Spleen (tissue), 11 donors: ENCODE results near the gene EML6. TPM values are rescaled to one million over a fixed set of nuclear protein-coding genes. Genes with fewer than 3 reads are reported as not detected.

ENCODE experiments used
- DNase-seq: peaks from one replicate; pipeline ENCODE4 v3.0.0-alpha.2; 2020
- H3K27ac ChIP-seq, 8 donors: fragments of 200-600 bp; sonication (generic) in 7 of 8; 1 replicate in 4 of 8; 2 replicates in 4 of 8; pipeline versions ENCODE4 v1.5.0 to v1.8.0; 2016 to 2021; ENCODE audit warnings: inconsistent platforms in 4 of 8, mild to moderate bottlenecking in 4 of 8, moderate library complexity in 1 of 8
- H3K27me3 ChIP-seq, 7 donors: fragments of 200-600 bp; sonication (generic) in 6 of 7; replicated peaks in 1 of 7; 1 replicate in 4 of 7; 2 replicates in 3 of 7; pipeline versions ENCODE4 v1.5.0 to v1.8.0; 2016 to 2021; ENCODE audit warnings: inconsistent platforms in 3 of 7, mild to moderate bottlenecking in 1 of 7
- H3K36me3 ChIP-seq, 6 donors: fragments of 200-600 bp; sonication (generic) in 5 of 6; 1 replicate in 4 of 6; 2 replicates in 2 of 6; pipeline versions ENCODE4 v1.5.0 to v1.8.0; 2016 to 2021; ENCODE audit warnings: inconsistent platforms in 2 of 6
- H3K4me1 ChIP-seq, 6 donors: fragments of 200-600 bp; sonication (generic) in 5 of 6; 1 replicate in 3 of 6; 2 replicates in 3 of 6; pipeline versions ENCODE4 v1.5.0 to v1.8.0; 2016 to 2021; ENCODE audit warnings: inconsistent platforms in 3 of 6
- H3K4me3 ChIP-seq, 8 donors: fragments of 200-600 bp; sonication (generic) in 7 of 8; 1 replicate in 4 of 8; 2 replicates in 4 of 8; pipeline versions ENCODE4 v1.5.0 to v1.8.0; 2016 to 2021; ENCODE audit warnings: inconsistent platforms in 4 of 8, mild to moderate bottlenecking in 4 of 8, moderate library complexity in 2 of 8
- H3K9me3 ChIP-seq, 8 donors: fragments of 200-600 bp; sonication (generic) in 7 of 8; 1 replicate in 4 of 8; 2 replicates in 4 of 8; pipeline versions ENCODE4 v1.5.0 to v1.8.0; 2016 to 2021; ENCODE audit warnings: inconsistent platforms in 4 of 8
- POLR2A ChIP-seq, 3 donors: fragments of 450-650 bp; IDR thresholded peaks; one replicate each; pipeline ENCODE4 v1.5.1; 2017; ENCODE audit warnings: antibody characterized with exemption in 3 of 3, mild to moderate bottlenecking in 1 of 3
- POLR2AphosphoS5 ChIP-seq, 3 donors: sonication (generic); formaldehyde crosslinking; IDR thresholded peaks; one replicate each; pipeline ENCODE4 v1.5.1; 2017; ENCODE audit warnings: antibody characterized with exemption in 3 of 3
- WGBS, 5 donors: extraction: QIAGEN DNeasy Blood & Tissue Kit in 3 of 5; methylation state at CpG; one replicate each; pipeline versions ENCODE4 v1.1.5 to v1.1.7; 2013 to 2018; 5-methylcytosine and 5-hydroxymethylcytosine counted together
- intact Hi-C: fragments of 100-400 bp; cut with DNase I; formaldehyde crosslinking; loops from one replicate; pipeline ENCODE4 v1.15.0; 2023; ENCODE audit warnings: low total_unique reads
- polyA plus RNA-seq, 3 donors: library from polyadenylated mRNA; stranded (reverse); fragments of 200-250 nt; gene quantifications; one replicate each; pipeline ENCODE4 v1.2.1, GENCODE V29; 2013
- total RNA-seq, 7 donors: library from RNA; depleted of rRNA in 3 of 7; stranded (reverse); fragments of >200 nt in 3 of 7; fragmentation: NEBNext Ultra II Directional in 4 of 7; extraction: Animal tissue kit (Norgen Biotek cat#: 25700) in 4 of 7; gene quantifications; one replicate each; pipeline versions ENCODE4 v1.1.0 to v1.2.1, GENCODE V29; 2016 to 2021
- TF ChIP-seq, protein P1 (sequence below), 11 experiments: fragments of 200-600 bp in 7 of 11; fragments of 450-650 bp in 4 of 11; sonication (generic) in 4 of 11; IDR thresholded peaks in 8 of 11; conservative IDR thresholded peaks in 3 of 11; 1 replicate in 7 of 11; 2 replicates in 4 of 11; pipeline versions ENCODE4 v1.4.0 to v1.8.0; 2016 to 2021; ENCODE audit warnings: antibody characterized with exemption in 11 of 11, inconsistent platforms in 4 of 11, mild to moderate bottlenecking in 1 of 11
- donor health status: healthy with polysubstance abuse.
- donor health status: DM: no; HTN: no; CAD: no; lungs with moderate emphysema.
- donor health status: DM: no; HTN: no; CAD: no.
- donor health status: Bipolar disorder and iron deficiency.
- donor health status: healthy.
- donor health status: DM: no; HTN: no; CAD: no.
- donor health status: DM: yes; HTN: yes; CAD: no.

The EML6 gene
- total and polyA plus RNA-seq, 10 donors: 4.7 to 18.2 (median 7.6) TPM

DNA sequence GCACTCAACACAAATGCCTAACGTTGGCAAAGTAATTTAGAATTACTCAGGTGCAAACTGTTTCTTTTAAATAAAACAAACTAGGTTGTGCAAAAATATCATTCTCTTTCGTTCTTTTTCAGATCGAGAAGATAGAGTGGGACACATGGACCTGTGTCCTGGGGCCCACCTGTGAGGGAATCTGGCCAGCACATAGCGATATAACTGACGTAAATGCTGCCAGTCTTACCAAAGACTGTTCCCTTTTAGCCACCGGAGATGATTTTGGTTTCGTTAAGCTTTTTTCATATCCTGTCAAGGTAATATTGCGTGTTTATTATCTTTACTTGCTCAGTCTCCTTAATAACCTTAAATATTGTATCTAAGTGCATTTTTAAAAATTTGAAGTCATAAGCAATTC, 193.2 kb downstream of the EML6 start:
- Histone ChIP-seq H3K36me3 (no peaks in the 10 kb centered on the region), H3K4me3 (no peak overlapping the region), H3K4me1 (no peaks in the 10 kb centered on the region), H3K27ac (no peak overlapping the region), H3K9me3 (peaks cover 0 to 15% (median 2%) of the 10 kb centered on the region in 8 donors), H3K27me3 (no peaks in the 10 kb centered on the region)
- TF ChIP-seq POLR2A (IDR thresholded peaks at IDR 0.05) (no peak), POLR2AphosphoS5 (IDR thresholded peaks at IDR 0.05) (no peak)
- TF ChIP-seq, protein P1, sequence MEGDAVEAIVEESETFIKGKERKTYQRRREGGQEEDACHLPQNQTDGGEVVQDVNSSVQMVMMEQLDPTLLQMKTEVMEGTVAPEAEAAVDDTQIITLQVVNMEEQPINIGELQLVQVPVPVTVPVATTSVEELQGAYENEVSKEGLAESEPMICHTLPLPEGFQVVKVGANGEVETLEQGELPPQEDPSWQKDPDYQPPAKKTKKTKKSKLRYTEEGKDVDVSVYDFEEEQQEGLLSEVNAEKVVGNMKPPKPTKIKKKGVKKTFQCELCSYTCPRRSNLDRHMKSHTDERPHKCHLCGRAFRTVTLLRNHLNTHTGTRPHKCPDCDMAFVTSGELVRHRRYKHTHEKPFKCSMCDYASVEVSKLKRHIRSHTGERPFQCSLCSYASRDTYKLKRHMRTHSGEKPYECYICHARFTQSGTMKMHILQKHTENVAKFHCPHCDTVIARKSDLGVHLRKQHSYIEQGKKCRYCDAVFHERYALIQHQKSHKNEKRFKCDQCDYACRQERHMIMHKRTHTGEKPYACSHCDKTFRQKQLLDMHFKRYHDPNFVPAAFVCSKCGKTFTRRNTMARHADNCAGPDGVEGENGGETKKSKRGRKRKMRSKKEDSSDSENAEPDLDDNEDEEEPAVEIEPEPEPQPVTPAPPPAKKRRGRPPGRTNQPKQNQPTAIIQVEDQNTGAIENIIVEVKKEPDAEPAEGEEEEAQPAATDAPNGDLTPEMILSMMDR (IDR thresholded peaks at IDR 0.05 in 8 of 11, conservative IDR thresholded peaks at IDR 0.05 in 3 of 11): no peak
- WGBS, 5 donors: 90 to 97% (median 91%) methylated on average over 8 of the region's 8 CpGs
- DNase-seq: no peak
- intact Hi-C loops: no loop called here

DNA sequence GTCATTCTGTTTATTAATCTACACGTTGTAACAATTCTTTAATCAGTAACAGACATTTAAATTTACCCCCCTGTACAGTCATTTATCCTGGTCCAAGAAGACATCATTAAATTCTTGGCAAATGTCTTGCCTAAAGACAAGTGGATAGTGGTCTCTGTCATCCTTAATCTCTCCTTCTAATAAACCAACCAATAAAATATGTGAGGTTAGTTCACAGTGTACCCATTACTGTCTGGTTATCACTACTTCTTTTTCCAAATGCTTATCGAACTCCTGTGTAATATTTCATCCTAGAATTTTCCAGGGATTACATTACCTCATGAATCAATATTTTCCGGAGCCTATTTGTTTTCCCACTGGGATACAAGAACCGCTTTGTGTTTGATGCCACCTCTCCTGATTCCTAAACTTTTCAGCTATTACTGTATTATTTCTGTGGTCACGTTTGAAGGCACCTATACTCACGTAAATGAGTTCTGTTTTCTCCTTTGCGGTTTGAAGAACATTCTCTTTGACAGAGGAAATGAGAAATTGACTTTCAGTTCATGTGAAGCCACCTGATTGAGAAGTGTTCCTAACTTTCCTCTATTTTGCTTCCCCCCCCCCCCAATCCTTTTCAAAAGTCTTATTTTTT, 195.3 kb downstream of the EML6 start:
- Histone ChIP-seq H3K4me1 (no peaks in the 10 kb centered on the region), H3K36me3 (no peaks in the 10 kb centered on the region), H3K9me3 (peaks cover 0 to 17% (median 3%) of the 10 kb centered on the region in 8 donors), H3K4me3 (no peak overlapping the region), H3K27me3 (no peaks in the 10 kb centered on the region), H3K27ac (no peak overlapping the region)
- intact Hi-C loops: no loop called here
- 75 to 87% (median 79%) methylated on average over 7 of the region's 7 CpGs for WGBS, 5 donors
- no peak for DNase-seq
- TF ChIP-seq POLR2AphosphoS5 (IDR thresholded peaks at IDR 0.05): no peak
- no peak for TF ChIP-seq POLR2A (IDR thresholded peaks at IDR 0.05)
- TF ChIP-seq, protein P1 (IDR thresholded peaks at IDR 0.05 in 8 of 11, conservative IDR thresholded peaks at IDR 0.05 in 3 of 11): no peak

DNA sequence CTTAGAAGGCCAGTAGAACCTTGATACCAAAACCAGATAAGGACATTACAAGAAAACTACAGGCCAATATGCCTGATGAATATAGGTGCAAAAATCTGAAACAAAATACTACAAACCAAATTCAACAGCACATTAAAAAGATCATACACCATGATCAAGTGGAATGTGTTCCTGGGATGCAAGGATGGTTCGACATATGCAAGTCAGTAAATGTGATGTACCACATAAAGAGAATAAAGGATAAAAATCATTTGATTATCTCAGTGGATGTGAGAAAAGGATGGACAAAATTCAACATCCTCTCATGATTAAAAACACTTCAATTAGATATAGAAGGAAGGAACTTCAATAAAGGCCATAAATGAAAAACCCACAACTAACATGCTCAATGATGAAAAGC, 197.2 kb downstream of the EML6 start:
- Histone ChIP-seq H3K36me3 (no peaks in the 10 kb centered on the region), H3K4me1 (no peaks in the 10 kb centered on the region), H3K4me3 (no peak overlapping the region), H3K27me3 (no peaks in the 10 kb centered on the region), H3K9me3 (peaks cover 0 to 17% (median 3%) of the 10 kb centered on the region in 8 donors), H3K27ac (no peak overlapping the region)
- TF ChIP-seq POLR2A (IDR thresholded peaks at IDR 0.05) (no peak), POLR2AphosphoS5 (IDR thresholded peaks at IDR 0.05) (no peak)
- TF ChIP-seq, protein P1 (IDR thresholded peaks at IDR 0.05 in 8 of 11, conservative IDR thresholded peaks at IDR 0.05 in 3 of 11): no peak
- no peak for DNase-seq
- intact Hi-C loops: no loop called here
- WGBS, 5 donors: 96 to 100% (median 100%) methylated on average over 1 of the region's 1 CpG

DNA sequence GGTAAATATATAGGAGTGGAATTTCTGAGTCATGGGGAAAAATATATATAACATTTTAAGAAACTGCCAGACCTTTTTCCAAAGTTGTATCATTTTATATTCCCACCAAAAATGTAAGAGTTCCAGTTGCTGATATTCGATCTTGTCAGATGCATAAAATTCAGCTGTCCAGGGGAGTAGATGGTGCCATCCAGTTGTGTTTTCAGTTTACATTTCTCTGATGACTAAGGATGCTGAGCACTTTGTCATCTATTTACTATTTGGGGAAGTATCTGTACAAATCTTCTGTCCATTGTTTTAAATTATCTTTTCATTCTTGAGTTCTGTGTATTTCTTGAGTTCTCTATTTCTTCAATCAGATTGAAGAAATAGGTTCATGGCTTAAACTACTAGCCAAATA, 200.7 kb downstream of the EML6 start:
- H3K36me3 ChIP-seq: no peaks in the 10 kb centered on the region
- 91 to 95% (median 94%) methylated on average over 1 of the region's 1 CpG for WGBS, 5 donors
- TF ChIP-seq, protein P1 (IDR thresholded peaks at IDR 0.05 in 8 of 11, conservative IDR thresholded peaks at IDR 0.05 in 3 of 11): no peak
- TF ChIP-seq POLR2A (IDR thresholded peaks at IDR 0.05): no peak
- TF ChIP-seq POLR2AphosphoS5 (IDR thresholded peaks at IDR 0.05): no peak
- intact Hi-C loops: no loop called here
- no peak overlapping the region for H3K27ac ChIP-seq
- no peaks in the 10 kb centered on the region for H3K4me1 ChIP-seq
- no peak for DNase-seq
- no peaks in the 10 kb centered on the region for H3K27me3 ChIP-seq
- no peak overlapping the region for H3K4me3 ChIP-seq
- H3K9me3 ChIP-seq: peaks cover 0 to 17% (median 5%) of the 10 kb centered on the region in 8 donors
